LNCaP clone FGC (cell line): ENCODE data around the gene KIF5A.

Experiments
- DNase-seq: peaks from one replicate; pipeline ENCODE4 v3.0.0-alpha.2; 2011; ENCODE audit warnings: low read depth
- H3K4me3 ChIP-seq: 2 replicates; pipeline ENCODE4 v1.5.1; 2011; ENCODE audit warnings: mild to moderate bottlenecking, low read depth, low read length, control low read depth
- TF ChIP-seq, protein P1 (sequence below): IDR thresholded peaks from 2 replicates; pipeline ENCODE4 v1.5.1; 2012; ENCODE audit warnings: mild to moderate bottlenecking; ENCODE audit not compliant: control insufficient read depth, insufficient read depth; ENCODE audit errors: extremely low read depth

KIF5A gene

DNA sequence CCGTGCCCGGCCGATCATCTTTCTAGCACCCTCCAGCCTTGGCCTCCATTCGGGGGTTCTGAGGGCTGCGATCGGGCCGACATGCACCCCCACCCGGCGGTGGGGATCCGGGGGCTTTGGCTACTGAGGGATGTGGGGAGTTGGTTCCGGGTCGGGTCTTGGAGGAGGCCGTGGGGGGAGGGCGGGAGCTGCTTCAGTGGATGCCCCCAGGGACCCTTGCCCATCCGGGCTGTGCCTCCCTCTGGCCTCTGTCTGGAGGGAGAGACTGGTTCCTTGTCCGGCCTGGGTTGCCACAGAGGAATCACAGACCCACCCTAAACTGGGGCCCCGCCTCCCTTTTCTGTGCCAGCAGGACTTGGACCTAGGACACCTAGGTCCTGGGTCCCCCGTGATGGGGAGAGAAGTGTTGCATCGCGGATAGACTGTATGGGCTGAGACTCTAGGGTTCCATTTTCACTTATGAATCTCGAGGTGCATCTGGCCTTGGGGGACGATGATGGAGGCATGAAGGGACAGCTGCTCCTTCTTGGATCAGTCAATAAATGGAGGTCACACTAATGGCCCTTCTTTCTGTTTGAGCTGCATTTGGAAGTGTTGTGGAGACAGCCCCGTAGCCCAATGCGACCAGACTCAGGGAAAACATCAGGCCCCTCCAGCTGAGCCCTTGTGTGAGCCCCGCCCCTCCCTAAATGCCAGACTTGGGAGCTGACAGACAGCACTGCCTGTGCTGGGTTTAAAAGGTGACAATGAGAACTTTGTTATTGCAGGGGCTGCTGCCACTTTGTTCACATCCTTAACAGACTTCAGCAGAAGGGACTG lies 55.4 kb downstream of the KIF5A start:
- TF ChIP-seq, protein P1, sequence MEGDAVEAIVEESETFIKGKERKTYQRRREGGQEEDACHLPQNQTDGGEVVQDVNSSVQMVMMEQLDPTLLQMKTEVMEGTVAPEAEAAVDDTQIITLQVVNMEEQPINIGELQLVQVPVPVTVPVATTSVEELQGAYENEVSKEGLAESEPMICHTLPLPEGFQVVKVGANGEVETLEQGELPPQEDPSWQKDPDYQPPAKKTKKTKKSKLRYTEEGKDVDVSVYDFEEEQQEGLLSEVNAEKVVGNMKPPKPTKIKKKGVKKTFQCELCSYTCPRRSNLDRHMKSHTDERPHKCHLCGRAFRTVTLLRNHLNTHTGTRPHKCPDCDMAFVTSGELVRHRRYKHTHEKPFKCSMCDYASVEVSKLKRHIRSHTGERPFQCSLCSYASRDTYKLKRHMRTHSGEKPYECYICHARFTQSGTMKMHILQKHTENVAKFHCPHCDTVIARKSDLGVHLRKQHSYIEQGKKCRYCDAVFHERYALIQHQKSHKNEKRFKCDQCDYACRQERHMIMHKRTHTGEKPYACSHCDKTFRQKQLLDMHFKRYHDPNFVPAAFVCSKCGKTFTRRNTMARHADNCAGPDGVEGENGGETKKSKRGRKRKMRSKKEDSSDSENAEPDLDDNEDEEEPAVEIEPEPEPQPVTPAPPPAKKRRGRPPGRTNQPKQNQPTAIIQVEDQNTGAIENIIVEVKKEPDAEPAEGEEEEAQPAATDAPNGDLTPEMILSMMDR: no peak
- no peak for DNase-seq
- H3K4me3 ChIP-seq: peak overlapping the region; percentile 51

DNA sequence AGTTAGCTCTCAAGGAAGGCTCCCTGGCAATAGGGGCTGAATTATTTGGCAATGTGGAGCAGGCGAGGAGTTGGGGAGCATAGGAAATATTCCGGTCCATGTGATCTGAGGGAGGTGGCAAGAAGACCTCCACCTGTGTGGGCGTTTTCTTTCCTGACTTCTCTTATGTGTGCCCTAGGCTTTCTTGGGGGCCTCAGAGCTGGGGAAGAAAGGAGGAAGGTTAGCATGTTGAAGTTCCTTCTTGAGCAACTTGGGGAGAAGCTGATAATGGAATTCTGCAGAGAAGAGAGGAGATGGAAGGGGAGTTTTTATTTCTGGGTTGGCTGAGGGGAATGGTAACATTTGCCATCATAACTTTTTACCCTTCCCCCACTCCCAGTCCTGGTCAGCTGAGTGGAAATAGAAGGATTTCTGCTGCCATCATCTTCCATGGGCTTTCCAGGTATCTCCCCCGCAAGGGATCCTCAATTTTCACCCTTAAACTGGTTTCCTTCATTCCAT lies 56.0 kb downstream of the KIF5A start:
- DNase-seq: no peak
- TF ChIP-seq, protein P1: no peak
- H3K4me3 ChIP-seq: no peak overlapping the region

DNA sequence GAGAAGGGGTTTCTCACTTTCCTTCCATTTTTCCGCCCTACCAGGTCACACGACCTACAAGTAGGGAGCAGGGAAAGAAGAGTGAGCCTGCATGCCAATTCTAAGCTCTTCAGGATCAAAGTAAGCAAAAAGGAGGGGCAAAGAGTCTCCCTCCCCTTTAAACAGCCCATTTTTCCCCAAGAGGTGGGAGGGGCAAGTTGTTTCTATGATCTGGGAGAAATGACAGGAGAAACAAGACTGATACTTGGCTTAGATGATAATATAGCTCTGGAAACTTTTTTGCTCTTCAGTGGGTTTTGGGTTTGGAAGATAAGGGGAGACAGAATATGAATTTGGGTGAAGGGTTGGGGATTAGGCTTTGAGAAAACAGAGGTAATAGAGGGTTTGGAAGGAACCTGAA lies 56.6 kb downstream of the KIF5A start:
- TF ChIP-seq, protein P1: no peak
- DNase-seq: no peak
- H3K4me3 ChIP-seq: no peak overlapping the region

DNA sequence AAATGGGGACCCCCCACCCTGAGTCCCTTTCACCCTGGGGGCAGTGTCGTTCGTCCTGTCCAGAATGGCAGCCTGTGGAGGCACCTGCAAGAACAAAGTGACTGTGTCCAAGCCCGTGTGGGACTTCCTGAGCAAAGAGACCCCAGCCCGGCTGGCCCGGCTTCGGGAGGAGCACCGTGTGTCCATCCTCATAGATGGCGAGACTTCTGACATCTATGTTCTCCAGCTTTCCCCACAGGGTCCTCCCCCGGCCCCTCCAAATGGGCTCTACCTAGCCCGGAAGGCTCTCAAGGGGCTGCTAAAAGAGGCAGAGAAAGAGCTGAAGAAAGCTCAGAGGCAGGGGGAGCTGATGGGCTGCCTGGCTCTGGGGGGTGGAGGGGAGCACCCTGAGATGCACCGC lies 57.0 kb downstream of the KIF5A start:
- TF ChIP-seq, protein P1: no peak
- H3K4me3 ChIP-seq: no peak overlapping the region
- DNase-seq: no peak

DNA sequence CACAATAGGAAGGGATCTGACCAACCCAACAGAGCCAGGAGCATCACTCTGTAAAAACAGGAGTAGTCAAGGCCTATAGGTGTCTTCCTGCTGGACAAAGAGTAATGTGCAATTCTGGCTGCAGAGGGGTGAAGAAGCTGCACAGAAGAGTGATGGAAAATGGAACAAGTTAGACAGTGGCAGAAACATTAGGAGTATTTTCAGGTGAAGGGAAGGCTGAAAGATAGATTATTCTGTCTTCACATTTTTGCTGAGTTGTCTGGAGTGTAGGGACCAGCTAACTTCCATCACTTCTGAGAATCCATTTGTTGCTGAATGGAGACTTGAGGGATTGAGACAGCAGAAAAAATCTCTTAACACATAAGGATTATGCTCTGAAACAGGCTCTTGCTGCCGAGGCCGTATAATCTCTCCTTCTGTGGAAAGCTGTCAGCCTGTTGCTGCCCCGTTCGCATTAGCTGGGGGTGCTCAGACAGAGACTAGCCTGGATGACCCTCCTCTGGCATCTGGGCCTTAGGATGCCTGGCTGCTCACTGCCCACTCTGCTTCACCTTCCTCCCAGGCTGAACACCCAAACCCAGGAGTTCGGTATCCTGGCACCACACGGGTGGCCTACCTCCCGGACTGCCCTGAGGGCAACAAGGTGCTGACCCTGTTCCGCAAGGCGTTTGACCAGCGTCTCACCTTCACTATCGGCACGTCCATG lies 58.3 kb downstream of the KIF5A start:
- TF ChIP-seq, protein P1: no peak
- no peak for DNase-seq

DNA sequence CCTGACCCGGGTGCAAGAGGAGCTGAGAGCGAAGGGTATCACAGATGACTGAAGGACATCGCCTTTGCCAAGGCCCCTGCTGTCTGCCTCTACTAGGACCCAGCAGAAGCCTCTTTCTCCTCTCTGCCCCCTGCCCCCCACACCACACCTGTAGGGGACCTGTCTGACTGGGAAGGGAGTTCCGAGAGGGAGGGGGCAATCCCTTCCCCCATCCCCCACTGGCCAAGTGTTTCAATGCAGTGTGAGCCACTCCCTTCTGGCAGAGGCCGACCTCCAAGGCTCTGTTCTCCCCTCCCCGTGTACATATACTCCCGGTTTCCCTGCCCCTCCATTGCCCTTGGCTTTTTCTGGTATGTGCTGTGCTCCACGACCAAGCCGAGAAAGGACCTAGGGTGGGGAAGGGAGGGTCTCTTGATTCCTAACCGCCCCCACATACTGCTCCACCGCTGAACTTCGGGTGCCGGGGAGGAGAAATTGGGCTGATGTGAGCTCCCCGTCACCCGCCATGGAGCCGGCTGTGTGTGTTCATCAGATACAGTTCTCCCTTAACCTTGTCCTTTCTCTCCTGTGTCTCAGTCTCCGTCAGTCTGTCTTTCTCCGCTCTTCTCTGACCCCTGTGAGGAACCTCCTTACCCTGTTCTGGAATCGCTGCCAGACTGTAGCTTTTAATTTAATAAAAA lies 59.4 kb downstream of the KIF5A start:
- H3K4me3 ChIP-seq: no peak overlapping the region
- TF ChIP-seq, protein P1: no peak
- DNase-seq: no peak

More for the DNA sequence above, 58.3 kb downstream of the KIF5A start:
- no peak overlapping the region for H3K4me3 ChIP-seq
